Calu3 (cell line): ENCODE data around the gene ALDH1L1. TPM values are rescaled to one million over a fixed set of nuclear protein-coding genes. Genes with fewer than 3 reads are reported as not detected.

Experiments used
- BruUV-seq: library from RNA; stranded (reverse); fragments of 400-500 nt; replicated peaks from 2 replicates; lab custom pipeline; 2021; lab: Mats Ljungman, UMichigan
- CTCF ChIA-PET: fragments of 300-600 bp; sonication (Branson Sonifier 250); formaldehyde crosslinking; loops from one replicate; lab custom pipeline; 2022; ENCODE audit warnings: antibody characterized with exemption; lab: Charles Lee
- DNase-seq: peaks from one replicate; pipeline ENCODE4 v3.0.0; 2022
- H3K27ac Mint-ChIP-seq: one replicate; pipeline ENCODE4 v1.8.0; 2022; ENCODE audit warnings: mixed read lengths; ENCODE audit not compliant: unreplicated experiment
- H3K27me3 Mint-ChIP-seq: one replicate; pipeline ENCODE4 v1.8.0; 2022; ENCODE audit warnings: mixed read lengths; ENCODE audit not compliant: unreplicated experiment
- H3K36me3 Mint-ChIP-seq: one replicate; pipeline ENCODE4 v1.8.0; 2022; ENCODE audit warnings: mild to moderate bottlenecking, moderate library complexity, mixed read lengths; ENCODE audit not compliant: insufficient read depth, unreplicated experiment
- H3K4me1 Mint-ChIP-seq: one replicate; pipeline ENCODE4 v1.8.0; 2022; ENCODE audit warnings: mild to moderate bottlenecking, low read depth, mixed read lengths; ENCODE audit not compliant: unreplicated experiment
- H3K4me3 Mint-ChIP-seq: one replicate; pipeline ENCODE4 v1.8.0; 2022; ENCODE audit warnings: mild to moderate bottlenecking, low read depth, moderate library complexity, mixed read lengths; ENCODE audit not compliant: unreplicated experiment
- H3K9me3 Mint-ChIP-seq: one replicate; pipeline ENCODE4 v1.8.0; 2022; ENCODE audit warnings: low read depth, mixed read lengths; ENCODE audit not compliant: unreplicated experiment
- CTCF ChIP-seq: fragments of 200-600 bp; IDR thresholded peaks from one replicate; pipeline ENCODE4 v1.8.0; 2022; ENCODE audit warnings: antibody characterized with exemption; ENCODE audit not compliant: unreplicated experiment
- intact Hi-C: fragments of 100-400 bp; cut with micrococcal nuclease; formaldehyde crosslinking; loops from one replicate; pipeline ENCODE4 v1.10.0; 2022; ENCODE audit not compliant: unreplicated experiment
- total RNA-seq: library from RNA; stranded (reverse); gene quantifications from 2 replicates; pipeline ENCODE4 v1.2.3, GENCODE V29; 2022

Gene ALDH1L1
- total RNA-seq, 1 experiment from 2014 or later, result 4.4 TPM

GRCh38 chr3:126107957-126108675 is 72.3 kb downstream of the ALDH1L1 start:
- no peaks in the 10 kb centered on the region for H3K9me3 Mint-ChIP-seq
- no peaks in the 10 kb centered on the region for H3K4me1 Mint-ChIP-seq
- TF ChIP-seq CTCF, result no peak
- H3K27me3 Mint-ChIP-seq, result no peaks in the 10 kb centered on the region
- H3K36me3 Mint-ChIP-seq, result no peaks in the 10 kb centered on the region
- no peak overlapping the region for H3K4me3 Mint-ChIP-seq
- DNase-seq, result no peak
- CTCF ChIA-PET, result no interaction called here
- no TSS peak for BruUV-seq
- H3K27ac Mint-ChIP-seq, result no peak overlapping the region
- intact Hi-C loops, result no loop called here

- intact Hi-C loops, result no loop called here
- no peak for TF ChIP-seq CTCF
- Mint-ChIP-seq H3K9me3 (no peaks in the 10 kb centered on the region), H3K4me1 (no peaks in the 10 kb centered on the region), H3K4me3 (no peak overlapping the region), H3K27me3 (no peaks in the 10 kb centered on the region), H3K36me3 (no peaks in the 10 kb centered on the region), H3K27ac (no peak overlapping the region)
- DNase-seq, result no peak
- no TSS peak for BruUV-seq
- CTCF ChIA-PET, result no interaction called here
These were observed 73.0 kb downstream of the ALDH1L1 start for GRCh38 chr3:126107203-126107939.

GRCh38 chr3:126106336-126107202 is 73.8 kb downstream of the ALDH1L1 start:
- Mint-ChIP-seq H3K9me3 (no peaks in the 10 kb centered on the region), H3K27me3 (no peaks in the 10 kb centered on the region), H3K27ac (no peak overlapping the region), H3K4me3 (no peak overlapping the region), H3K4me1 (no peaks in the 10 kb centered on the region), H3K36me3 (no peaks in the 10 kb centered on the region)
- DNase-seq, result no peak
- CTCF ChIA-PET, result no interaction called here
- BruUV-seq, result no TSS peak
- no peak for TF ChIP-seq CTCF
- intact Hi-C loops, result no loop called here

- no peak for TF ChIP-seq CTCF
- CTCF ChIA-PET, result no interaction called here
- H3K27ac Mint-ChIP-seq, result no peak overlapping the region
These were observed 74.6 kb downstream of the ALDH1L1 start for GRCh38 chr3:126105691-126106187.

More at GRCh38 chr3:126105691-126106187, 74.6 kb downstream of the ALDH1L1 start:
- no peaks in the 10 kb centered on the region for H3K36me3 Mint-ChIP-seq
- intact Hi-C loops, result no loop called here
- H3K27me3 Mint-ChIP-seq, result no peaks in the 10 kb centered on the region
- H3K9me3 Mint-ChIP-seq, result no peaks in the 10 kb centered on the region
- no peak overlapping the region for H3K4me3 Mint-ChIP-seq
- BruUV-seq, result no TSS peak
- no peaks in the 10 kb centered on the region for H3K4me1 Mint-ChIP-seq
- no peak for DNase-seq
